GM15510 (cell line): ENCODE data around the gene CRYAB.

Experiments
- POLR2A ChIP-seq: IDR thresholded peaks from 3 replicates; pipeline ENCODE4 v1.6.1; 2011; ENCODE audit warnings: borderline replicate concordance; ENCODE audit not compliant: insufficient read length; ENCODE audit errors: extremely low read depth

The CRYAB gene, protein sequence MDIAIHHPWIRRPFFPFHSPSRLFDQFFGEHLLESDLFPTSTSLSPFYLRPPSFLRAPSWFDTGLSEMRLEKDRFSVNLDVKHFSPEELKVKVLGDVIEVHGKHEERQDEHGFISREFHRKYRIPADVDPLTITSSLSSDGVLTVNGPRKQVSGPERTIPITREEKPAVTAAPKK

DNA sequence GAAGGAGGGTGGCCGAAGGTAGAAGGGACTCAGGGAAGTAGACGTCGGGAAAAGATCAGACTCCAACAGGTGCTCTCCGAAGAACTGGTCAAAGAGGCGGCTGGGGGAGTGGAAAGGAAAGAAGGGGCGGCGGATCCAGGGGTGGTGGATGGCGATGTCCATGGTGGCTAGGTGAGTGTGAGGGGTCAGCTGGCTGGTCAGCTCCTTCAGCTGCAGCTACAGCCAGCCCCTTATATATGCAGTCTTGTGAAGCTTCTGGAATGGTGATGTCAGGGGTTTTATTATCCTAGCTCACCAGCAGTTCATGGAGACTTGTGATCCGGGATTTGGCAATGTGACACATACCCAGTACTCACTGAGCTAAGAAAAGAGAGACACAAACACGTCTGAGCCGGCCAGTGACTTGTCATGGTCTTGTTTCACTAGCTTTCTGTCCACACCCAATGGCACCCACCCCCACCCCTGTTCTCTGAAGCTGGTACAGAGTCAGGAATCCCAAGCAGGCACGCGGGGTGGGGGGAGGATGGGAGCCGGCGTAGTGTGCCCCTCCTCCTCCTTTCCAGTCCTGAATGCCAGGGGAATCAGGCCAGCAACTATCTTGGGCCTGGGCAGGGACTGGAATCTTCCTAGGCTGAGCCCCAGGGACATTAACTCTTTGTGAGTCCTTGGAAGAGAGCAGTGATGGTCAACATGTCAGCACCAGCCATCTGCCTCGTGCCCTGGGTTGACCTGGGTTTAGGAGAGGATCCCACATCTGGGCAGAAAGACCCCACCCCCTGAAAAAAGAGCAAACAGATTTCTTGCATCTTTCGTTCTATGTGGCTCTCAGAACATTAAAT, at the start of gene CRYAB:
CRYAB (minus strand) TSS at position 208 of the 839 bp plus-strand sequence; CDS start at position 162, 46 bp downstream.
- TF ChIP-seq POLR2A: no peak

- no peak for TF ChIP-seq POLR2A
These were observed 49.3 kb upstream of the CRYAB start for GRCh38 chr11:111960916-111961315.

DNA sequence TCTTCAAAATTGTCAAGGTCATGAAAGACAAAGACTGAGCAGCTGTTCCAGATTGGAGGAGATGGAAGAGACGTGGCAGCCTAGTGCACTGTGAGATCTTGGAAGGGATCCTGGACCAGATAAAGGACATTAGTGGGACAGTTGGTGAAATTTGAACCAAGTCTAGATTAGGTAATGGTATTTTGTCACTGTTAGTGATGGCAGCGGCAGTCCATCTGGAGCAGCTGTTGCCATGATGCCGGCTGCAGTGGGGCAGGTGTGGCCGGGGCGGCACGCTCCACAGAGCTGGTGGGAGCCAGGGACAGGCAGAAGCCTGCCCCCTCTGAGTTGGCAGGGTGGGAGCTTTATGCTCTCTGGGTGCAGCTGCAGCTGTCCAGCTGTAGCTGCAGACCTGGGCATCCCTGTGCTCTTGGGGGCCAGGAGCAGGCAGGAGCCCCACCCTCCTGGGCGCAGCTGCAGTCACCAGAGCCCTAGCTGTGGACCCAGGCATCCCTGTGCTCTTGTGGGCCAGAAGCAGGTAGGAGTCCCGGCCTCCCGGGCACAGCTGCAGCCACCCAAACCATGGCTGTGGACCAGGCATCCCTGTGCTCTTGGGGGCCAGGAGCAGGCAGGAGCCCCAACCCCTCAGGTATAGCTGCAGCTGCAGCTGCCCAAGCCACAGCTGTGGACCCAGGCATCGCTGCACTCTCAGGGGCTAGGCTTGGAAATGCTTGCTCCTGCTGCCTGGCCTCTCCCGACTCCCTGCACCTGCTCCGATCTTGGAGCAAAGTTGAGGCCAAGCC, 46.3 kb upstream of the CRYAB start:
- TF ChIP-seq POLR2A: no peak

DNA sequence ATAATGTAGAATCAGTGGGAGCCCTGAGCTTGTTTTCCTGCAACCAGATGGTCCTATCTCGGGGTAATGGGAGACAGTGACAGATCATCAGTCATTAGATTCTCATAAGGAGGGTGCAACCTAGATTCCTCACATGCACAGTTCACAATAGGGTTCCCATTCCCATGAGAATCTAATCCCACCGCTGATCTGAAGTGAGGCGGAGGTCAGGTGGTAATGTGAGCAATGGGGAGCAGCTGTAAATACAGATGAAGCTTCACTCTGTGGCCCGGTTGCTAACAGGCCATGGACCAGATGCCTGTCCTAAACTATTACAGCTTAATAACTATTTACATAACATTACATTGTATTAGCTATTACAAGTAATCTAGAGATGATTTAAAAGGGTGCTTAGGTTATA, 42.6 kb upstream of the CRYAB start:
- no peak for TF ChIP-seq POLR2A

DNA sequence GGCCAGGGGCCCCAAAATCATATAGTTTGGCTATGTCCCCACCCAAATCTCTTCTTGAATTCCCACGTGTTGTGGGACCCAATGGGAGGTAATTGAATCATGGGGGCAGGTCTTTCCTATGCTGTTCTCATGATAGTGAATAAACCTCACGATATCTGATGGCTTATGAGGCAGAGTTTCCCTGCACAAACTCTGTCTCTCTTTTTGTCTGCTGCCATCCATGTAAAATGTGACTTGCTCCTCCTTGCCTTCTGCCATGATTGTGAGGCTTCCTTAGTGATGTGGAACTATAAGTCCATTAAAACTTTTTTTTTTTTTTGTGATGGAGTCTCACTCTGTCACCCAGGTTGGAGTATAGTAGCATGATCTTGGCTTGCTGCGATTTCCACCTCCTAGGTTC, 40.0 kb upstream of the CRYAB start:
- TF ChIP-seq POLR2A: no peak

DNA sequence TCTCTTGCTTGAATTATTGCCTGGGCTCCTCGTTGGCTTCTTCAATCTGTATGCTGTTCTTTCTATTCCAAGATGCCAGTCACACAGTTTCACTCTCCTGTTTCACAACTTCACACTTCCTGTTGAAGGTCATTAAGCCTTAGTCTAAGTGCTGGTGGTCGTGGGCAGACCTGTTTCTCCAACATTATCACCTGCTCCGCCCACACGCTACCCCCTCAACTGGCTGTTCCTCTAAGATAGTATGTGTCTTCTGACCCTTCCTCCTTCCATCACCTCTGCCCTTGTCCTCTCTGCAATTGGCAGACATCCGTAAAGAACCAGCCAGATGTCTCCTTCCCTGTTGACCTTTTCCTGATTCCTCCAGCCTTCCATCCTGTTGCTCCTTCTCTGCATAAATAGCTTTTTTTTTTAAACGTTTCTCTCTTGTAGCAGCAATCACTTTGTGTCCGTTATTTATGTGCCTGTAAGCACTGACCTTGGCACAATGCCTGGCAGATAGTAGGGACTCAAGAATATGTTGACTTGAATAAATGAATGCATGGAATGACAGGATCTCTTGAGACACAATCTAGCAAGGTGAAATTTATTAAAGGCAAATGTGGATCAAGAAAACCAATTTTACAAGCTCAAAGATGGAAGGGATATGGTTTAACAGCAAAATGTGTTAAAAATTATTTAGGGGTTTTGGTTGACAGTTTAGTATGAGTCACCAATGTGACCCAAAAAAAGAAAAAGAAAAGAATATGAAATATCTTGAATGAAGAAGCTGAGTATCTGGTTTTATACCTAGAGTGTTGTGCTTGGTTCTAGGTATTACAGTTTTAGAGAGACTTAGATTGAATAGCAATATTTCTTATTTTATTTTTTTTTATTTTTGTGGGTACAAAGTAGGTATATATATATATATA, 38.2 kb upstream of the CRYAB start:
- TF ChIP-seq POLR2A: no peak

DNA sequence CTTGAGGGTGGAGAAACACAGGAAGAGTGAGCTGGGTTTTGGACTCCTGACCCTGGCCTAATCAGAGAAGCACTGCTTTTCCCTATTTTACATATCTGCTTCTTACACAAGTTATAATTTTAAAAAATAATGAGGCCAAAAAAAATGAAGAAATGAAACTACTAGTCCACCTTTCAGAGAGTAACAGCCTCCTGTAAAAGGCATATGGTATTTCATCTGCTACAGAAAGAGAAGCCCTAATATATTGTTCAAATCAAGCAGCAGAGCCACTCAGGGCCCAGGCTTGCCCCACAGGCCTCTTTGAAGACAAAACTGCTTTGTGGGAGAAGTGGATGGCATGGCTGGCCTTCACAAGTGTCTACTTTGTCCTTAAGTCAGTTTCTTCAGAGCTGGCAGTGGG, 35.6 kb upstream of the CRYAB start:
- no peak for TF ChIP-seq POLR2A

GRCh38 chr11:111946499-111946898, 34.9 kb upstream of the CRYAB start:
- no peak for TF ChIP-seq POLR2A

- no peak for TF ChIP-seq POLR2A
These were observed 33.6 kb upstream of the CRYAB start for GRCh38 chr11:111945198-111945597.

GRCh38 chr11:111944651-111945051, 33.1 kb upstream of the CRYAB start:
- TF ChIP-seq POLR2A: no peak

DNA sequence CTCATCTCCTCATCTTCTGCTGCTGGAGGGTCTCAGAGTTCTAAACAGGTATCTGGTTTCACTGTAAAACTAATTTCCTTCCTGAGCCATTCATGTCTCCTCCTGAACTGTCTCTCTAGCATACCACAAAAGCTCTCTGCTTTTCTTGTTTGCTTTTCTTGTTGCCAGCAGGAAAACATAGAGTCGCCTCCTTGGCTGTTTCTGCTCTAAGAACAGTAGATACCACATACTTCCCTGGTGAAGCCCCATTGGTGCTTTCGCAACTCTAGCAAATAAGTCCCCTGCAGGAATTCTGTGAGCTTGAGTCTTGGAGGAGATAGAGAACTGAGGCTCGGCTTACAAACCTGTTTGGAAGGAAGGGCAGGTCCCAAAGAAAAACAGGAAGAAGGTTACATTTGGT, 32.6 kb upstream of the CRYAB start:
- no peak for TF ChIP-seq POLR2A

DNA sequence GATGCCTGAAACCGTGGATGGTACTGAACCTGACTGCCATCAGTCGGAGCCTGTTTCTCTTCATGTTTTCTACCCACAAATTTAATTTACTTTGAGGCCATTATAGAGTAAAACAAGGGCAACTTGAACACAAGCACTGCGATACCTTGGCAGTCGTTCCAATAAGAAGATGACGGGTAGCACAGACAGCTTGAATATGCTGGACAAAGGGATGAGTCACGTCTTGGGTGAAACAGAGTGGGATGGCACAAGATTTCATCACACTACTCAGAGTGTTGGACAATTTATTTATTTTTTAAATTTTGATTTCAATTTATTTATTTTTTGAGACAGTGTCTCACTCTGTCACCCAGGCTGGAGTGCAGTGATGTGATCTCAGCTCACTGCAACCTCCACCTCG, 31.3 kb upstream of the CRYAB start:
- no peak for TF ChIP-seq POLR2A

DNA sequence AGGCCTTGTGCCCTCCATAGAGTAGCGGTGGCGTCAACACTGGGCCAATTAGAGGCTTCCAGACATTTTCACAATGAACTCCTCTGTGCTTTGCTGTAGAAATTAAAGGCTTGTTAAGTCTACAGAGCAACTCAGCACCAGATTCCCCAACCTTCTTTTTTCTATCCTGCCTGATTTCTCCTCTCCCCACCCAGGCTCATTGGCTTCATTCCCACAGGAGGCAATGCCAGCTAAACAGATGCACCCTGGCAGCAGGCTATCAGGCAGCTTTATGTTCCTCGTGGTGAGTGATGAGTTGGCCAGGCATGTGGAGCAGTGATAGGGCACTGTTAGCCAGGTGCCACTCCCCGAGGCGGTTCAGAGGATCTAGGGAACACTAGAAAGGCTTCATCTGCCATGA, 30.4 kb upstream of the CRYAB start:
- TF ChIP-seq POLR2A: no peak

GRCh38 chr11:111939836-111940604, 28.4 kb upstream of the CRYAB start:
- no peak for TF ChIP-seq POLR2A
